ENCODE data around the gene PRR33.

Gene PRR33

DNA sequence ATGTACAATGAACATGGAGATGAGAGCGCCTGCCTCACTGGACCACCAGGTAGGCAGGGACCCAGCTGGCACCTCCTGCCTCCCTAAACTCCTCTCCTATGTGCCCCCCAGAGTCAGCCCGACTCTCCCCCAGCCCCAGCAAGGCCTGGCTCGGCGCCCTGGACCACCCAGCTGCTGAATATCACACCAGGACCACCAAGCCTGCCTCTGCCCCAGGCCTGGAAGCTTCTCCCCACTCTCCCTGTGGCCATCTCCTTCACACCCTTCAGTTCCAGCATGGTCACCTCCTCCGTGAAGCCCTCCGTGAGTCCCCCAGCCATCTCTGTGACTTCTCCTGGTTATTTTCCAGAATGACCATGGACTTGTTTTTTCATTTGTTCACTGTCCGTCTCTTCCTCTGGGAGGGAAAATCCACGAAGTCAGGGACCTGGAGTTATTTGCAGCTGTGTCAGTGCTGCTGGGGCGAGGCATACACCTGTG lies 45.2 kb downstream of the PRR33 start:
- Histone ChIP-seq H3K79me2 (ENCODE audit: control insufficient read depth, low read length) (no peaks in the 10 kb centered on the region; the same call in 1 of the 2 replicates), H4K20me1 (ENCODE audit: control insufficient read depth, insufficient read depth, low read depth, low read length) (no peaks in the 10 kb centered on the region), H3K27ac (ENCODE audit: low read depth, low read length) (no peak overlapping the region), H3K4me1 (ENCODE audit: control insufficient read depth, low read length) (peaks cover 45% of the 10 kb centered on the region), H3F3A (ENCODE audit: control insufficient read depth, insufficient read depth) (peaks cover 2% of the 10 kb centered on the region; the same call in 1 of the 2 replicates), H3K9me2 (replicated peaks; ENCODE audit: control insufficient read depth, low read length) (no peaks in the 10 kb centered on the region), H3K4me3 (ENCODE audit: low read length) (no peak overlapping the region), H3K4me2 (ENCODE audit: low read length) (no peak overlapping the region), H3K27me3 (ENCODE audit: control insufficient read depth, low read length) (peaks cover 9% of the 10 kb centered on the region; the same call in 1 of the 2 replicates), H3K9me3 (ENCODE audit: control insufficient read depth, insufficient read depth, low read length) (no peaks in the 10 kb centered on the region), H3K36me3 (ENCODE audit: control insufficient read depth, low read length) (no peaks in the 10 kb centered on the region)
- TF ChIP-seq, protein P1, sequence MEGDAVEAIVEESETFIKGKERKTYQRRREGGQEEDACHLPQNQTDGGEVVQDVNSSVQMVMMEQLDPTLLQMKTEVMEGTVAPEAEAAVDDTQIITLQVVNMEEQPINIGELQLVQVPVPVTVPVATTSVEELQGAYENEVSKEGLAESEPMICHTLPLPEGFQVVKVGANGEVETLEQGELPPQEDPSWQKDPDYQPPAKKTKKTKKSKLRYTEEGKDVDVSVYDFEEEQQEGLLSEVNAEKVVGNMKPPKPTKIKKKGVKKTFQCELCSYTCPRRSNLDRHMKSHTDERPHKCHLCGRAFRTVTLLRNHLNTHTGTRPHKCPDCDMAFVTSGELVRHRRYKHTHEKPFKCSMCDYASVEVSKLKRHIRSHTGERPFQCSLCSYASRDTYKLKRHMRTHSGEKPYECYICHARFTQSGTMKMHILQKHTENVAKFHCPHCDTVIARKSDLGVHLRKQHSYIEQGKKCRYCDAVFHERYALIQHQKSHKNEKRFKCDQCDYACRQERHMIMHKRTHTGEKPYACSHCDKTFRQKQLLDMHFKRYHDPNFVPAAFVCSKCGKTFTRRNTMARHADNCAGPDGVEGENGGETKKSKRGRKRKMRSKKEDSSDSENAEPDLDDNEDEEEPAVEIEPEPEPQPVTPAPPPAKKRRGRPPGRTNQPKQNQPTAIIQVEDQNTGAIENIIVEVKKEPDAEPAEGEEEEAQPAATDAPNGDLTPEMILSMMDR (IDR thresholded peaks at IDR 0.05; ENCODE audit: low read depth, low read length, poor library complexity, severe bottlenecking): no peak
- TF ChIP-seq EZH2phosphoT487 (IDR thresholded peaks at IDR 0.05; ENCODE audit: borderline replicate concordance, low read length): no peak

DNA sequence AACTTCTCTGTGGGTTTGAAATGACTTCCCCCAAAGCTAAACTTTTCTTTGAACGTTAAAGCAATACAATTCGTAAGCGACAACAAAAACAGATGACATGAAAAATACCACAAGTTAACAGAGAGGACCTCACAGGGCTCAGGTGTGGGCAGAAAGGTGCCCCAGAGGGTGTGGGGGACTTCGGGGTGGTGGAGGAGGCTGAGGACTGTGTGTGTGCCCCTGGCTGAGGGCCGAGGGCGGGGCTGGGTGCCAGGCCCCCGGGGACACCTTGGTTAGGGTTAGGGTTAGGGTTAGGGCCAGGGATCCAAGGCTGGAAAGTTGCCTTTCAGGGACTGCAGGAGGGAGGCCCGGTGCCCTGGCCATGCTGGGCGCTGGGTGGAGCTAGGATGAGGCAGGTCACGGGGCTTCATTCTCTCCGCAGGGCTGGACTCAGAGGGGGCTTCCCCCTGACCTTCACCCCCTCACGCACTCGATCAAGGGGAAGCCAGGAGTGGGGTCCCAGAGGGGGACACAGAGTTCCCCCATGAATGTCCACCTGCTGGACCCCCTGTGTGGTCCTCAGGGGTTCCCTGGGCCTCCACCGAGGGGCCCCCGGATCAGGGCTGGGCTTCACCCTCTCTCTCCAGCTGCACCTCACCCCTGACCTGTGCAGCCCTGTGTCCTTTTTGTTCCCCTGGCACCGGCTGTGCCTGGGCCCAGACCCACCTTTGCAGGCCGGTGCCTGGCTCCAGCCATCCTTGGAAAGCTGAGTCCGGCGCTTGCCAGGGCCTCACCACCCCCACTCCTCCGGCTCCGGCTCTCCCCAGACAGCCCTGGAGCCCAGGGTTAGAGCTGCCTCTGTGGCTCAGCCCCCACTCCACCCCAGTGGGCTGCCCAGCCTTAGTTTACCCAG lies 45.9 kb downstream of the PRR33 start:
- H3K27me3 ChIP-seq (ENCODE audit: control insufficient read depth, low read length): peaks cover 9% of the 10 kb centered on the region; the same call in 1 of the 2 replicates
- H3K4me2 ChIP-seq (ENCODE audit: low read length): no peak overlapping the region
- H3F3A ChIP-seq (ENCODE audit: control insufficient read depth, insufficient read depth): peaks cover 2% of the 10 kb centered on the region; the same call in 1 of the 2 replicates
- no peaks in the 10 kb centered on the region for H4K20me1 ChIP-seq (ENCODE audit: control insufficient read depth, insufficient read depth, low read depth, low read length)
- no peaks in the 10 kb centered on the region for H3K79me2 ChIP-seq (ENCODE audit: control insufficient read depth, low read length)
- no peaks in the 10 kb centered on the region for H3K9me2 ChIP-seq (replicated peaks; ENCODE audit: control insufficient read depth, low read length)
- no peak overlapping the region for H3K27ac ChIP-seq (ENCODE audit: low read depth, low read length)
- TF ChIP-seq, protein P1 (IDR thresholded peaks at IDR 0.05; ENCODE audit: low read depth, low read length, poor library complexity, severe bottlenecking): no peak
- no peak for TF ChIP-seq EZH2phosphoT487 (IDR thresholded peaks at IDR 0.05; ENCODE audit: borderline replicate concordance, low read length)
- H3K4me1 ChIP-seq (ENCODE audit: control insufficient read depth, low read length): peaks cover 38% of the 10 kb centered on the region
- no peaks in the 10 kb centered on the region for H3K36me3 ChIP-seq (ENCODE audit: control insufficient read depth, low read length)
- H3K4me3 ChIP-seq (ENCODE audit: low read length): no peak overlapping the region
- no peaks in the 10 kb centered on the region for H3K9me3 ChIP-seq (ENCODE audit: control insufficient read depth, insufficient read depth, low read length)

DNA sequence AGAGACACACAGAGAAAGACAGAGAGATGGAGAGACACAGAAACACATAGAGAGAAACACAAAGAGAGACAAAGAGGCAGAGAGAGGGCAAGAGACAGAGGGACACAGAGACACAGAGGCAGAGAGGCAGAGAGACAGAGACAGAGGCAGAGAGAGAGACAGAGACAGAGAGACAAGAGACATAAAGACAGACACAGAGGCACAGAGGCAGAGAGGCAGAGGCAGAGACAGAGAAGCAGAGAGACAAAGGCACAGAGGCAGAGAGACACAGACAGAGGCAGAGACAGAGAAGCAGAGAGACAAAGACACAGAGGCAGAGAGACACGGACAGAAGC lies 46.6 kb downstream of the PRR33 start:
- peaks cover 37% of the 10 kb centered on the region for H3K4me1 ChIP-seq (ENCODE audit: control insufficient read depth, low read length)
- no peaks in the 10 kb centered on the region for H3K36me3 ChIP-seq (ENCODE audit: control insufficient read depth, low read length)
- H3K4me3 ChIP-seq (ENCODE audit: low read length): no peak overlapping the region
- H4K20me1 ChIP-seq (ENCODE audit: control insufficient read depth, insufficient read depth, low read depth, low read length): no peaks in the 10 kb centered on the region
- TF ChIP-seq EZH2phosphoT487 (IDR thresholded peaks at IDR 0.05; ENCODE audit: borderline replicate concordance, low read length): no peak
- TF ChIP-seq, protein P1 (IDR thresholded peaks at IDR 0.05; ENCODE audit: low read depth, low read length, poor library complexity, severe bottlenecking): no peak
- H3K9me2 ChIP-seq (replicated peaks; ENCODE audit: control insufficient read depth, low read length): no peaks in the 10 kb centered on the region
- no peaks in the 10 kb centered on the region for H3K9me3 ChIP-seq (ENCODE audit: control insufficient read depth, insufficient read depth, low read length)
- peaks cover 9% of the 10 kb centered on the region; the same call in 1 of the 2 replicates for H3K27me3 ChIP-seq (ENCODE audit: control insufficient read depth, low read length)
- peak overlapping the region; percentile 46; the same call in 1 of the 2 replicates for H3K4me2 ChIP-seq (ENCODE audit: low read length)
- peaks cover 2% of the 10 kb centered on the region; the same call in 1 of the 2 replicates for H3F3A ChIP-seq (ENCODE audit: control insufficient read depth, insufficient read depth)
- no peaks in the 10 kb centered on the region for H3K79me2 ChIP-seq (ENCODE audit: control insufficient read depth, low read length)
- no peak overlapping the region for H3K27ac ChIP-seq (ENCODE audit: low read depth, low read length)
